HG02938 (cell line): ENCODE measurements around the gene NOL12.
"Not testable (repeated sequence)": the region's sequence is repeated elsewhere in the genome, so short reads cannot be mapped to it uniquely, and the experiment has no call there.

ENCODE experiments used
- ATAC-seq: cut with Tn5 transposase; IDR thresholded peaks from one replicate; pipeline ENCODE4 v1.9.1; 2021; ENCODE audit warnings: mild to moderate bottlenecking, moderate library complexity; ENCODE audit not compliant: unreplicated experiment

The NOL12 gene

GRCh38 chr22:37710675-37711074 lies 24.5 kb downstream of the NOL12 start:
- no peak for ATAC-seq

- no peak for ATAC-seq
These were observed 25.3 kb downstream of the NOL12 start for GRCh38 chr22:37711490-37711889.

- ATAC-seq: no peak
These were observed 27.6 kb downstream of the NOL12 start for GRCh38 chr22:37713761-37714160.

DNA sequence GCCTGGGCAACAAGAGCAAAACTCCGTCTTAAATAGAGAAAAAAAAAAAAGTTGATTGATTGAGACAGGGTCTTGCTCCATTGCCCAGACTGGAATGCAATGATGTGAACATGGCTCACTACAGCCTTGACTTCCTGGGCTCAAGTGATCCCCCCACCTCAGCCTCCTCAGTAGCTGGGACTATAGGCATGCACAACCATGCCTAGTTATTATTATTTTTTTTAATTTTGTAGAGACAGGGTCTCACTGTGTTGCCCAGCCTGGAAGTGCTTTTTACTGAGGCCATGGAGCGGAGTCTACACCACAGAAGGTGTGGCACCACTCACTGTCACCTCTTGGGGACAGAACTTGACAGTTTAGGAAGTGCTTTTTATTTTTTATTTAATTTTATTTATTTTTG lies 28.5 kb downstream of the NOL12 start:
- no peak for ATAC-seq

DNA sequence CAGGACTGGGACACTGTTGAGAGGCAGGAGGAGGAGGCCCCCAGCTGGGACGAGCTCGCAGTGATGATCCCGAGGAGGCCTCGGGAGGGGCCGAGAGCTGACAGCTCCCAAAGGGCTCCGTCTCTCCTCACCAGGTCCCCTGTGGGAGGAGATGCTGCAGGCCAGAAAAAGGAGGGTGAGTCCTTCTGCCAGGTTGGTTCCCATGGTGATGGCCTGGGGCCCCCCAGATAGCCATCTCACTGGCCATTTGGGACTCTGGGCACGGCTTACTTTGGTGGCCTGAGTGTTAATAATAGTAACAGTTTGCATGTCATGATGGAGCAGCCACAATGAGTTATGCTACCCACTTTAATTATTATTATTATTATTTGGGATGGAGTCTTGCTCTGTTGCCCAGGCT lies 29.6 kb downstream of the NOL12 start:
- ATAC-seq: no peak

- no peak for ATAC-seq
These were observed 30.6 kb downstream of the NOL12 start for GRCh38 chr22:37716708-37717107.

DNA sequence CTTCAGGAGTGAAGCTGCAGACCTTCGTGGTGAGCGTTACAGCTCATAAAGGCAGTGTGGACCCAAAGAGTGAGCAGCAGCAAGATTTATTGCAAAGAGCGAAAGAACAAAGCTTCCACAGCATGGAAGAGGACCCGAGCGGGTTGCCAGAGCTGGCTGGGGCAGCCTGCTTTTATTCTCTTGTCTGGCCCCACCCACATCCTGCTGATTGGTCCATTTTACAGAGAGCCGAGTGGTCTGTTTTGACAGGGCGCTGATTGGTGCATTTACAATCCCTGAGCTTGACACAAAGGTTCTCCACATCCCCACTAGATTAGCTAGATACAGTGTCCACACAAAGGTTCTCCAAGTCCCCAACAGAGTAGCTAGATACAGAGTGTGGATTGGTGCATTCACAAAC lies 31.1 kb downstream of the NOL12 start:
- not testable (repeated sequence) for ATAC-seq

DNA sequence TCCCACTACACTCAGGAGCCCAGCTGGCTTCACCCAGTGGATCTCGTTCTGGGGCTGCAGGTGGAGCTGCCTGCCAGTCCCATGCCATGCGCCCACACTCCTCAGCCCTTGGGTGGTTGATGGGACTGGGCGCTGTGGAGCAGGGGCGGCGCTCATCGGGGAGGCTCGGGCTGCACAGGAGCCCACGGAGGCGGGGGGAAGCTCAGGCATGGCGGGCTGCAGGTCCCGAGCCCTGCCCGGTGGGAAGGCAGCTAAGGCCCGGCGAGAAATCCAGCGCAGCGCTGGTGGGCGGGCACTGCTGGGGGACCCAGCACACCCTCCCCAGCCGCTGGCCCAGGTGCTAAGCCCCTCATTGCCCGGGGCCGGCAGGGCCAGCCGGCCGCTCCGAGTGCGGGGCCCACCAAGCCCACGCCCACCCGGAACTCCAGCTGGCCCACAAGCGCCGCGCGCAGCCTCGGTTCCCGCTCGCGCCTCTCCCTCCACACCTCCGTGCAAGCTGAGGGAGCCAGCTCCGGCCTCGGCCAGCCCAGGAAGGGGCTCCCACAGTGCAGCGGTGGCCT lies 31.7 kb downstream of the NOL12 start:
- not testable (repeated sequence) for ATAC-seq

GRCh38 chr22:37725551-37726240 lies 39.6 kb downstream of the NOL12 start:
- ATAC-seq: no peak

- no peak for ATAC-seq
These were observed 40.2 kb downstream of the NOL12 start for GRCh38 chr22:37726241-37726887.

- no peak for ATAC-seq
These were observed 42.5 kb downstream of the NOL12 start for GRCh38 chr22:37728620-37729019.

GRCh38 chr22:37731804-37732471 lies 45.8 kb downstream of the NOL12 start:
- ATAC-seq: no peak

DNA sequence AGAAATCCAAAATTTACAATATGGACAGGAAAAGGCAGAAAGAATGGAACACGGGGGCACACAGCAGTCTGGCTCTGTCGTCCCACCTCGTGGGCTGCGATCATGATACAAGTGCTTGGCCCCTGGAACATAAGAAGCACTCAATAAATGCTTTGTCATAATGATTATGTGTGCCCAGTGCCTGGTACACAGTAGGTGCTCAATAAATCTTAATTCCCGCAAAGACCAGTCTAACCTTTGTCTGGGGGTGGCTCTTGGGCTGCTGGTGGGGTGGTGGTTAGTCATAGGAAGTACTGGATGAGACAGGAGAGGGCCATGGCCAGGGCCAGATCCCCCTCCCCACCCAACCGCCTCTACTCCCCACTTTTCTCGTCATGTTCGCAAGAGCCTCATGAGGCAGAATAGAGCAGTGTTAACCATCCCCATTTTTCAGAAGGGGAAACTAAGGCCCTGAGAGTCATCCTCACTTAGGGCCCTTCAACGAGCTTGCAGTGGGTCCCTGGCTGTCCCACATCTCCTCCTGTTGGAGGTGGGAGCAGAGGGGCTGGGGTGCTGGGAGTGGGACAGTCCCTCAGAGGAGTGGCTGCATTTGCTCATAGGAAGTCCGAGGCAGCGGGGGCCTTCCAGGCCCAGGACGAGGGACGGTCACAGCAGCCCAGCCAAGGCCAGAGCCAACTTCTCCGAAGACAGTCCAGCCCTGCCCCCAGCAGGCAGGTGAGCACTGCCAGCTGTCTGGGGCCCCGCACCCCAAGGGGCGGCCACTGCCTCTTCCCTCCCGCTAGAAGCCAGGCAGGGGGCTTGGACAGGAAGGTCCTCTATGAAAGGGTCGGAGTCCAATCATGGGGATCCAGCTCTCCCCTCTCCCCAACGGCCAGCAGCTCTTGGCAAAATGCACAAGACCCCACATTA lies 46.8 kb downstream of the NOL12 start:
- no peak for ATAC-seq

- ATAC-seq: no peak
These were observed 47.7 kb downstream of the NOL12 start for GRCh38 chr22:37733625-37734401.

GRCh38 chr22:37734402-37734700 lies 48.2 kb downstream of the NOL12 start:
- no peak for ATAC-seq

- no peak for ATAC-seq
These were observed 48.9 kb downstream of the NOL12 start for GRCh38 chr22:37734964-37735451.

- no peak for ATAC-seq
These were observed 52.9 kb downstream of the NOL12 start for GRCh38 chr22:37739035-37739434.

GRCh38 chr22:37739611-37740049 lies 53.5 kb downstream of the NOL12 start:
- no peak for ATAC-seq

DNA sequence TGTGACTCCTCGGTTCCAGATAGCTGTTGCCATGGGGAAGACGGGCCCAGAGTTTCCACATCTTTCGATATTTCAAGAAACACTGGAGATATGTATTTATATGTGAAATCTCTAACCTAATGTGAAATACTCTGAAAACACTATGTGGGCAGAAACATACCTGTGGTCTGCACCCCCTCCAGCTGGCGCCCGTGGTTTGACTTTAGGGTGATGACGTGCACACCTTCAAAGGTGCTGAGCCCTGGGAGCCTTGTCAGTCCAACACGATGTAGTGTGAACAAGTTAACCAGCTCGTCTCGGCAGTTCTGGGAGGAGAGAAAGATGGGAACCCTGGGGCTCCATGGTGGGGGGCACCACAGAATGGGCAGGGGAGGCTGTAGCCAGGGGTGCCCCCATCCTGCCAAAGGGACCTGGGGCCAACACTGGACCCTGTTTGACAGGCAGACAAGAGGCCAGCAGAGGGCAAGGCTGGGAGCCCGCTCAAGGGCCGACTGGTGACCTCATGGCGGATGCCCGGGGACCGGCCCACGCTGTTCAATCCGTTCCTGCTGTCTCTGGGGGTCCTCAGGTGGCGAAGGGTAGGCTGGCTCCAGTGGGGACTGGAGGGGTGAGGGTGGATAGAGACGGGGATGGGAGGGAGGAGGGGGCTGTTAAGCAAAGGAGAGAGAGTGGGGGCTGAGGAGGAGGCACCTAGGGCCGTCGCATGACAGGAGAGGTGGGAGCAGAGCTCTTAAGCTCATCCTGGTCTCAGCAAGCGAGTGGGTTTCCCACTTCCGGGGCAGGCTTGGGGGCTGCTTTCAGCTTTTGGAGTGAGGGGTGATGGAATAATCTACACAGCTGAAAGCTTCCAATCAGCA lies 54.5 kb downstream of the NOL12 start:
- ATAC-seq: no peak
